CD4-positive, alpha-beta T cell treated with Interleukin-4 for 1 hour (primary cell): ENCODE data around the gene STK38L.

Source experiments
- DNase-seq, 2 donors: peaks; one replicate each; pipeline ENCODE4 v3.0.0-alpha.2; 2020 to 2022

The STK38L gene

DNA sequence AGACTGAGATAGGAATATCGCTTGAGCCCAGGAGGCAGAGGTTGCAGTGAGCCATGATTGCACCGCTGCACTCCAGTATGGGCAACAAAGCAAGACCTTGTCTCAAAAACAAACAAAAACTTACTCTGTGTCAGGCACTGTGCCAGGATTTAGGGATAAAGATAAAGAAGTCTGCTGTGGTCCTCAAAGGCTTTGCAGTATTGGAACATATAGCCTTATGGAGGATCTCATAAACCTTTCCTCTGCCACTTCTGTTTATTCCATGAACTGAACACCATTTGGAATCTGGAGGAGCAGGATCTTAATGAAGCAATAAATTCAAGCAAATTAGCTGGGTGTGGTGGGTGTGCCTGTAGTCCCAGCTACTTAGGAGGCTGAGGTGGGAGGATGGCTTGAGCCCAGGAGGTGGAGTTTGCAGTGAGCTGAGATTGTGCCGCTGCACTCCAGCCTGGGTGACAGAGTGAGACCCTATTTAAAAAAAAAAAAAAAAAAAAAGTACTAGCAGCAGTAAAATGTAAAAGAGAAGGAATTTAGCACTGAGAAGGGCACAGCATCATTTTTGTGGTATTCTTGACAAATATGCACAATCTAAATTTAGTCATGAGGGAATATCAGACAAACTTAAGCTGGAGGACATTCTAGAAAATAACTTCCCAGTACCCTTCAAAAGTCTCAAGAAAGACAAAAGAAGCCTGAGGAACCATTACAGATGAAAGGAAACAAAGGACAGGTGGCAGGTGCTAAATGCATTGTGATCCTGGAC is 115.7 kb downstream of the STK38L start:
- no peak for DNase-seq

DNA sequence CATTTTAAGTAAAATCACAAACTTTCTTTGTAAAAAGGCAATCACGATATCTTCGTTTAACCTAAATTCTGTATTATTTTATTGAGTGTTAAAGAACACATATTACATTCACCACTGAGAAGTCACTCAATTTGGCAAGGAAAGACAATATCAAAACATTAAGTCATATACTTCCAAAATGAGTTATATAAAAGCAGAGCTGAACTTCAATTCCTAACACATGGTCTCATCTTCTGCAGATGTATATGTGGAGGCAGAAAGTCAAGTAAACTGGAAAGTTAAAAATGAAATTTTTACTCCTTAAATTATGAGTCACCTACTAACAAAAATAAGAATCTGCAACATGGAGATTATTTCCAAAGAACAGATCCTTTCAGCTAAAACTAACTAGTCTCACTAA is 117.3 kb downstream of the STK38L start:
- no peak for DNase-seq

DNA sequence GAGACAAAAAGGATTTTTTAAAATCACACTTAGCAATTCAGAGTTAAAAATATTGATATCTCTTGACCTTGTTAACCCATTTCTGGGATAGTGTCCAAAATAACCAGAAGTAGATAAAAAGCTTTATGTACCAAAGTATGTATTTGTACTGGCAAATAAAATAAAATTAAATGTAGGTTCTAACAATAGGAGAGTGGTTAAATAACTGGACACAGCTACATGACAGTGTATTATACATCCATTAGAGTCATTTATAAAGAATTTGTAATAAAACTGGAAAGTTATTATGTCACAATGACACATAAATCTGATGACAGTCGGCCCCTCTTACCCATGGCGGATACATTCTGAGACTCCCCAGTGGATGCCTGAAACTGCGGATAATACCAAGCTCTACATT is 122.5 kb downstream of the STK38L start:
- no peak for DNase-seq

DNA sequence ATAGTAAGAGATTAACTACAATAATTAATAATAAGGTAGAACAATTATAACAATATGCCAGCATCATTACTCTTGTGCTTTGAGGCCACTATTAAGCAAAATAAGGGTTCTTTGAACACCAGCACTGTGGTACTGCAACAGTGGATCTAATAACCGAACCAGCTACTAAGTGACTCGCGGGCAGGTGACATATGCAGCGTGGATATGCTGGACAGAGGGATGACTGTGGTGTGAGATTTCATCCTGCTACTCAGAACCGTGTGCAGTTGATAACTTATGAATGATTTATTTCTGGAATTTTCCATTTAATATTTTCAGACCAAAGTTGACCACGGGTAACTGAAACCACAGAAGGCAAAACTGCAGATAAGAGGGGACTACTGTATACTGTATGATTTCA is 123.0 kb downstream of the STK38L start:
- DNase-seq, result no peak
